HEK293T (cell line): ENCODE data around the gene CAPS.

ENCODE experiments used
- CTCF ChIA-PET: fragments of 350-600 bp; formaldehyde crosslinking; extraction: SDS; loops from one replicate; lab custom pipeline; 2021; ENCODE audit warnings: antibody characterized with exemption, inconsistent platforms; lab: Yijun Ruan, JAX
- POLR2A ChIA-PET: fragments of 350-600 bp; formaldehyde crosslinking; extraction: SDS; loops from one replicate; lab custom pipeline; 2020; ENCODE audit warnings: antibody characterized with exemption, inconsistent platforms; lab: Yijun Ruan, JAX
- DNase-seq: peaks from one replicate; pipeline ENCODE4 v3.0.0; 2012; ENCODE audit warnings: mixed read lengths; ENCODE audit errors: extremely low spot score
- ARNT ChIP-seq: fragments of 450-650 bp; IDR thresholded peaks from 2 replicates; pipeline ENCODE4 v1.6.1; 2017; ENCODE audit warnings: mild to moderate bottlenecking
- BHLHE40 ChIP-seq: fragments of 450-650 bp; IDR thresholded peaks from 2 replicates; pipeline ENCODE4 v1.6.1; 2016; ENCODE audit warnings: mild to moderate bottlenecking, moderate library complexity, borderline replicate concordance
- CTBP1 ChIP-seq: fragments of 450-650 bp; IDR thresholded peaks from 2 replicates; pipeline ENCODE4 v1.6.1; 2016; ENCODE audit warnings: borderline replicate concordance
- ELF4 ChIP-seq: fragments of 450-650 bp; IDR thresholded peaks from 2 replicates; pipeline ENCODE4 v1.6.1; 2017; ENCODE audit warnings: antibody characterized with exemption
- FOXA1 ChIP-seq: fragments of 450-650 bp; IDR thresholded peaks from 2 replicates; pipeline ENCODE4 v1.6.1; 2016; ENCODE audit warnings: mild to moderate bottlenecking
- FOXK2 ChIP-seq: fragments of 450-650 bp; IDR thresholded peaks from 2 replicates; pipeline ENCODE4 v1.6.1; 2016; ENCODE audit warnings: mild to moderate bottlenecking
- FOXM1 ChIP-seq: fragments of 450-650 bp; IDR thresholded peaks from 2 replicates; pipeline ENCODE4 v1.6.1; 2017; ENCODE audit warnings: mild to moderate bottlenecking, borderline replicate concordance
- HDGF ChIP-seq: fragments of 450-650 bp; IDR thresholded peaks from 2 replicates; pipeline ENCODE4 v1.6.1; 2017; ENCODE audit warnings: antibody characterized with exemption, borderline replicate concordance
- L3MBTL2 ChIP-seq: fragments of 450-650 bp; conservative IDR thresholded peaks from 2 replicates; pipeline ENCODE4 v1.6.1; 2016; ENCODE audit warnings: mild to moderate bottlenecking
- LEF1 ChIP-seq: fragments of 450-650 bp; IDR thresholded peaks from 2 replicates; pipeline ENCODE4 v1.6.1; 2017; ENCODE audit warnings: mild to moderate bottlenecking, borderline replicate concordance
- NFRKB ChIP-seq: fragments of 450-650 bp; IDR thresholded peaks from 2 replicates; pipeline ENCODE4 v1.6.1; 2016; ENCODE audit warnings: mild to moderate bottlenecking, moderate library complexity
- SP1 ChIP-seq: fragments of 450-650 bp; IDR thresholded peaks from 2 replicates; pipeline ENCODE4 v1.6.1; 2017
- SUZ12 ChIP-seq: fragments of 450-650 bp; IDR thresholded peaks from 2 replicates; pipeline ENCODE4 v1.6.1; 2016; ENCODE audit warnings: mild to moderate bottlenecking
- TARDBP ChIP-seq: fragments of 450-650 bp; IDR thresholded peaks from 2 replicates; pipeline ENCODE4 v1.6.1; 2016
- ZNF384 ChIP-seq: fragments of 450-650 bp; IDR thresholded peaks from 2 replicates; pipeline ENCODE4 v1.6.1; 2016
- TF ChIP-seq, protein P1 (sequence below): fragments of 450-650 bp; IDR thresholded peaks from 2 replicates; pipeline ENCODE4 v1.6.1; 2016

The CAPS gene

GRCh38 chr19:5877427-5877826 is 36.6 kb upstream of the CAPS start:
- CTCF ChIA-PET = no interaction called here
- TF ChIP-seq FOXM1 (no peak), ARNT (no peak), ELF4 (no peak), L3MBTL2 (no peak), SUZ12 (no peak), SP1 (no peak), HDGF (no peak)
- POLR2A ChIA-PET = no interaction called here
- DNase-seq = no peak

DNA sequence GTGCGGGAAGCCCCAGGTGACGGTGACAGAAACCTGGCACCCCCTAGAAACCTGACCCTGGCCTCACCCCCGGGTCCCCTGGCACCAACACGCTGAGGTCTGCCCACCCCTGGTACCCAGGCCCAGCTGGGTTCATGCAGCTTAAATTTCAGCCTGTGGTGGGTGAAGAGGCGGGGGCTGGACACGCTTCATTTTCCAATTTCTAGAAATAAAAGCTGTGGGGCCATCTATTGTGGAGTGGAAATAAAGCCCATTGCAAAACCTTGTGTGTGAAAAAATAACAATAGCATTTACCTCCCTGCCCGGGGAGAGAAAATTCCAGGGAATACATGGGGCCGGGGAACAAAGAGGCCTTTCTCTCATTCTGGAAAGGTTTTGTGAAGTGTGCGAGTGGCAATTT is 36.2 kb upstream of the CAPS start:
- CTCF ChIA-PET = interaction anchor here (1.0 kb wide), 1 partner anchor 73 kb away, joined by 3 read pairs; the partner anchor contains the start of gene NRTN
- POLR2A ChIA-PET = no interaction called here
- DNase-seq = no peak

GRCh38 chr19:5880196-5880595 is 33.9 kb upstream of the CAPS start:
- ChIA-PET POLR2A (interaction anchor here (0.6 kb wide), 1 partner anchor 52 kb away, joined by 3 read pairs; no protein-coding TSS in a partner anchor), CTCF (no interaction called here)
- TF ChIP-seq L3MBTL2 (no peak), LEF1 (no peak), HDGF (no peak), FOXK2 (no peak), TARDBP (no peak), ZNF384 (no peak), FOXM1 (no peak), CTBP1 (no peak), FOXA1 (no peak), NFRKB (no peak), SUZ12 (no peak), SP1 (no peak), BHLHE40 (no peak), ARNT (no peak)
- TF ChIP-seq, protein P1, sequence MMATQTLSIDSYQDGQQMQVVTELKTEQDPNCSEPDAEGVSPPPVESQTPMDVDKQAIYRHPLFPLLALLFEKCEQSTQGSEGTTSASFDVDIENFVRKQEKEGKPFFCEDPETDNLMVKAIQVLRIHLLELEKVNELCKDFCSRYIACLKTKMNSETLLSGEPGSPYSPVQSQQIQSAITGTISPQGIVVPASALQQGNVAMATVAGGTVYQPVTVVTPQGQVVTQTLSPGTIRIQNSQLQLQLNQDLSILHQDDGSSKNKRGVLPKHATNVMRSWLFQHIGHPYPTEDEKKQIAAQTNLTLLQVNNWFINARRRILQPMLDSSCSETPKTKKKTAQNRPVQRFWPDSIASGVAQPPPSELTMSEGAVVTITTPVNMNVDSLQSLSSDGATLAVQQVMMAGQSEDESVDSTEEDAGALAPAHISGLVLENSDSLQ = no peak

More for the DNA sequence above, 36.2 kb upstream of the CAPS start:
- no peak for TF ChIP-seq HDGF
- no peak for TF ChIP-seq LEF1
- TF ChIP-seq BHLHE40 = no peak
- TF ChIP-seq NFRKB = no peak
- TF ChIP-seq ARNT = no peak
- TF ChIP-seq L3MBTL2 = no peak
- no peak for TF ChIP-seq SP1
- no peak for TF ChIP-seq SUZ12
- no peak for TF ChIP-seq ZNF384
- TF ChIP-seq ELF4 = no peak
- TF ChIP-seq CTBP1 = no peak
- TF ChIP-seq FOXM1 = no peak
- TF ChIP-seq FOXK2 = no peak
- TF ChIP-seq, protein P1 = no peak
- TF ChIP-seq TARDBP = no peak
- no peak for TF ChIP-seq FOXA1

DNA sequence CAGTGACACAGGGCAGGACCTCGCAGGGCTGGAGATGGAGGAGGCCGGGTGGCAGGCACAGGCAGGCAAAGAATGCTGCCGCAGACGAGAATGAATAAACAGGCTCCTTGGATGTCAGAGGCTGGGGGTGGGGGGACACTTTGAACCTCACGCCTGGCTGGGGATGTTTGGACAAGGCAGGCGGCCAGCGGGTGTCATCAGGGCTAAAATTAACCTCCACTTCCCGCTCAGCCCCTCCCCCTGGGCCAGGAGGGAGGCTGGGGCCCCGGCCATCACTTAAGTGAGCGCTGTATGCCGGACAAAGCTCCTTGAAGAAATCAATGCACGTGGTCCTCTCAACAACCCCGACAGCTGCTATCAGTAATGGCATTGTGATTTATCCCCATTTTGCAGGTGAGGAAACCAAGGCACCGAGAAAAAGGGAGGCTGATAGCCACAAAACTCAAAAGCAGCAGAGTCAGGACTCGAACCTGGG is 33.4 kb upstream of the CAPS start:
- DNase-seq = no peak
- TF ChIP-seq, protein P1 = no peak
- TF ChIP-seq BHLHE40 = no peak
- no peak for TF ChIP-seq ELF4
- TF ChIP-seq TARDBP = no peak
- TF ChIP-seq L3MBTL2 = no peak
- no peak for TF ChIP-seq NFRKB
- no peak for TF ChIP-seq FOXA1
- TF ChIP-seq ZNF384 = no peak
- no peak for TF ChIP-seq CTBP1
- no peak for TF ChIP-seq SP1
- TF ChIP-seq FOXK2 = no peak
- TF ChIP-seq SUZ12 = no peak
- no peak for TF ChIP-seq HDGF
- ChIA-PET POLR2A (interaction anchor here (0.6 kb wide), 1 partner anchor 52 kb away, joined by 3 read pairs; no protein-coding TSS in a partner anchor), CTCF (no interaction called here)

More at GRCh38 chr19:5880196-5880595, 33.9 kb upstream of the CAPS start:
- DNase-seq = no peak

DNA sequence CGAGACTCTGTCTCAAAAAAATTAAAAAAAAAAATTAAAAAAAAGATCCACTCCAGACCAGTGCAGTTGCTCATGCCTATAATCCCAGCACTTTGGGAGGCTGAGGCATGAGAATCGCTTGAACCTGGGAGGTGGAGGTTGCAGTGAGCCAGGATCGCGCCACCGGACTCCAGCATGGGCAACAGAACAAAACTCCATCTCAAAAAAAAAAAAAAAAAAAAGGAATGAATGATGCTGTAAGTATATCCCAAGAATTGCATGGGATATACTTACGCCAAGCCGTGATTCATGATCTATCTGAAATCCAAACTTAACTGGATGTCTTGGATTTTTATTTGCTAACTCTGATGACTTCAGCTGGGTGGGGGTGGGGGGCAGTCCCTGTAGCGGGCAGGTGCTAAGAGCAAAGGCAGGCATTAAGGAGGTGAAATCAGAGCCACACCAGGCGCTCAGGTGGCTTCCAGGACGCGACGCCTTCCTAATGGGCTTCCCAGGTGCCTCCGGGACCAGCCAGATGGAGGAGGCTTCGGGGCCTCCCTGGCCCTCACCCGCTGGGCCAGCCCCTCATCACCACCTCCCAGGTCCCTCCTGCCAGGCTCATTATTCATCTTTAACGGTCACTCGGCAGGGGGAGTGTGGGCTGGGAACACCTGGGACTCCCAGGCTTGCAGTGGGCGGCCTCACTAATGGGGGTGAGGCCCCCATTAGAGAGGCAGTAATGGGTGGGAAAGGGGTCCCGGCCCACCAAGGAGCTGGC is 32.3 kb upstream of the CAPS start:
- TF ChIP-seq, protein P1 = no peak
- peak; percentile 69 for TF ChIP-seq ZNF384
- DNase-seq = no peak
- ChIA-PET CTCF (no interaction called here), POLR2A (interaction anchor here (1.0 kb wide), 1 partner anchor 53 kb away, joined by 3 read pairs; no protein-coding TSS in a partner anchor)
